ENCODE data around the gene DPH2. TPM values are rescaled to one million over a fixed set of nuclear protein-coding genes. Genes with fewer than 3 reads are reported as not detected.

Gene DPH2
- polyA plus RNA-seq, 2 of the 4 experiments (the other 2 are of a cell fraction): 38.8 to 41.7 TPM

DNA sequence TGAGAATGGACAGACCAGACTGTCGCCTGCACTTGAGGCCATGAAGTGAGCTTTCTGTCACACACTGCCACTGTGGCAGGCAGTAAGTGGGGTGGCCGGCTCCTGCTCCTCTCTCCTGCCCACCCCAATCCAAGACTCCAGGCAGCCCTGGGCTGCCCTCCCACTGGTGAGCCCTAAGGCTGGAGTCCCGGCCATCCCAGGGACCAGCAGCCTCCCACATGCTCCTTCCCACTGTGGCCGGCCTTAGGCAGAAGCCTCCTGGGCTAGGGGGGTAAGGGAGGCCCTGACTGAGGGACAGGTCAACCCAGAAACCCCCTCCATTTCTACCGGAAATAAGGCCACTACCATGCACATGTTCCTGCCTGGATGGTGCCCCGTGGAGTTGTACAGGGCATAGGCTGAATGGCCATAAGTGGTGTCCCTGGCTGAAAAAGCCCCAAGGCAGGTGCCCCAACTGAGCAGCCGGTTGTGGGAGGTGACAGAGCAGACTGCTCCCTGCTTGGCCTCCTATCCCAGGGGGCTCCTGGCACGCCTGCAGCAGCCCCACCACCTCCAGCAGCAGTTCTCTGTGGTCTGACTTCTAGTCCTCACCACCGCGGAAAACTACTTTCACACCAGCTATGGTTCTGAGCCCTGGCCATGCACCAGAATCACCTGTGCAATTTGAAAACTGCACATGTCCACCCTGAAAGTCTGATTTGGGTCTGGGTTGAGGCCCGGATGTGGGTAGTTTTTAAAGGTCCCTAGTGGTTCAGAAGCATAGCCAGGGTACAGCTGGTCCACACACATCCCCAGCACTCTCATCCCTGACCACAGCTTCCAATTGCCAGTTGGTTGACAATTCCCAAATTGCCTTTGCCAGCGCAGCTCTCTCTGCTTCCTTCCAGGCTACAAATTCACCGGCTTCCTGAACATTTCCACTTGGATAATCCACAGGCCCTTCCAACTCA, 37.8 kb upstream of the DPH2 start (continued):
- TF ChIP-seq, protein P1, sequence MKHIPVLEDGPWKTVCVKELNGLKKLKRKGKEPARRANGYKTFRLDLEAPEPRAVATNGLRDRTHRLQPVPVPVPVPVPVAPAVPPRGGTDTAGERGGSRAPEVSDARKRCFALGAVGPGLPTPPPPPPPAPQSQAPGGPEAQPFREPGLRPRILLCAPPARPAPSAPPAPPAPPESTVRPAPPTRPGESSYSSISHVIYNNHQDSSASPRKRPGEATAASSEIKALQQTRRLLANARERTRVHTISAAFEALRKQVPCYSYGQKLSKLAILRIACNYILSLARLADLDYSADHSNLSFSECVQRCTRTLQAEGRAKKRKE (CRISPR knock-in tag; IDR thresholded peaks at IDR 0.05; ENCODE audit: low read depth): no peak
- TF ChIP-seq RCOR1 (IDR thresholded peaks at IDR 0.05; ENCODE audit: low read depth, low read length): no peak
- TF ChIP-seq, protein P2, sequence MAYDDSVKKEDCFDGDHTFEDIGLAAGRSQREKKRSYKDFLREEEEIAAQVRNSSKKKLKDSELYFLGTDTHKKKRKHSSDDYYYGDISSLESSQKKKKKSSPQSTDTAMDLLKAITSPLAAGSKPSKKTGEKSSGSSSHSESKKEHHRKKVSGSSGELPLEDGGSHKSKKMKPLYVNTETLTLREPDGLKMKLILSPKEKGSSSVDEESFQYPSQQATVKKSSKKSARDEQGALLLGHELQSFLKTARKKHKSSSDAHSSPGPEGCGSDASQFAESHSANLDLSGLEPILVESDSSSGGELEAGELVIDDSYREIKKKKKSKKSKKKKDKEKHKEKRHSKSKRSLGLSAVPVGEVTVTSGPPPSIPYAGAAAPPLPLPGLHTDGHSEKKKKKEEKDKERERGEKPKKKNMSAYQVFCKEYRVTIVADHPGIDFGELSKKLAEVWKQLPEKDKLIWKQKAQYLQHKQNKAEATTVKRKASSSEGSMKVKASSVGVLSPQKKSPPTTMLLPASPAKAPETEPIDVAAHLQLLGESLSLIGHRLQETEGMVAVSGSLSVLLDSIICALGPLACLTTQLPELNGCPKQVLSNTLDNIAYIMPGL (CRISPR knock-in tag; IDR thresholded peaks at IDR 0.05; ENCODE audit: borderline replicate concordance): no peak
- no peak for TF ChIP-seq GATA3 (IDR thresholded peaks at IDR 0.05; ENCODE audit: borderline replicate concordance)

DNA sequence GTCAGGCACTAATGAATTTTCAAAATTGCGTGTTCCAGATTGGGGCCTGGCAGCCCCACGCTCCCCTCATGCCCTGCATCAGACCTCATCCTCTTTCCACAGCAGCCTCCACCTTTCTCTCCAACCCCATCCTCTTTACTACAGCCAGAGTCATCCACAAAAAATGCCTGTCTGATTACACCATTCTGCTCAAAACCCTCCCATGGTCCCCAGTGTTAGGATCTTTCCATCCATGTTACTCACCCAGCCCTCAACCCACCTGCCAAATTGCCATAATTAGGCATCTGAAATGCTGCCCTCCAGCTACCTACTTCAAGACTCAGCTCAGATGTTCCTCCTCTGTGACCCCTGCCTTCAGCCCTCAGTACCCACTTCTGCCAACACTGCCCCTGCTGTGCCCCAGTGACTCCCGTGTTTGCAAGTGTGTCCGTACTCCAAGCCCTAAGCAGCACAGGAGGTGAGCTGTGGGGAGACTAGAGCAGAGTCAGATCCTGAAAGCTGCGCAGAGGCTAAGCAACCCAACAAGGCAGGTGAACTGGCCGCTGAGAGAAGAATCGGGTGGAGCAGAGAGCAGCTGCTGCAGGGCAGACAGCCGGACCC, 36.9 kb upstream of the DPH2 start:
- POLR2A ChIA-PET: no interaction called here
- Histone ChIP-seq H3K4me2 (no peak overlapping the region), H3K9me3 (no peaks in the 10 kb centered on the region), H3K4me1 (peaks cover 60% of the 10 kb centered on the region), H3K27ac (peak overlapping the region; percentile 17 to 92; a peak in 3 of 6 replicates), H3K4me3 (no peak overlapping the region)
- ATAC-seq: no peak
- no peak for DNase-seq (ENCODE audit: low read depth in 1 of 2, low spot score in 1 of 2)
- no peak for TF ChIP-seq RNF2 (IDR thresholded peaks at IDR 0.05; ENCODE audit: borderline replicate concordance, low read depth)
- TF ChIP-seq, protein P3, sequence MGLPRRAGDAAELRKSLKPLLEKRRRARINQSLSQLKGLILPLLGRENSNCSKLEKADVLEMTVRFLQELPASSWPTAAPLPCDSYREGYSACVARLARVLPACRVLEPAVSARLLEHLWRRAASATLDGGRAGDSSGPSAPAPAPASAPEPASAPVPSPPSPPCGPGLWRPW (IDR thresholded peaks at IDR 0.05): no peak
- TF ChIP-seq CHD4 (IDR thresholded peaks at IDR 0.05; ENCODE audit: borderline replicate concordance): no peak
- TF ChIP-seq, protein P2 (CRISPR knock-in tag; IDR thresholded peaks at IDR 0.05; ENCODE audit: borderline replicate concordance): no peak
- TF ChIP-seq, protein P4, sequence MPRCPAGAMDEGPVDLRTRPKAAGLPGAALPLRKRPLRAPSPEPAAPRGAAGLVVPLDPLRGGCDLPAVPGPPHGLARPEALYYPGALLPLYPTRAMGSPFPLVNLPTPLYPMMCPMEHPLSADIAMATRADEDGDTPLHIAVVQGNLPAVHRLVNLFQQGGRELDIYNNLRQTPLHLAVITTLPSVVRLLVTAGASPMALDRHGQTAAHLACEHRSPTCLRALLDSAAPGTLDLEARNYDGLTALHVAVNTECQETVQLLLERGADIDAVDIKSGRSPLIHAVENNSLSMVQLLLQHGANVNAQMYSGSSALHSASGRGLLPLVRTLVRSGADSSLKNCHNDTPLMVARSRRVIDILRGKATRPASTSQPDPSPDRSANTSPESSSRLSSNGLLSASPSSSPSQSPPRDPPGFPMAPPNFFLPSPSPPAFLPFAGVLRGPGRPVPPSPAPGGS (IDR thresholded peaks at IDR 0.05): no peak
- TF ChIP-seq, protein P5, sequence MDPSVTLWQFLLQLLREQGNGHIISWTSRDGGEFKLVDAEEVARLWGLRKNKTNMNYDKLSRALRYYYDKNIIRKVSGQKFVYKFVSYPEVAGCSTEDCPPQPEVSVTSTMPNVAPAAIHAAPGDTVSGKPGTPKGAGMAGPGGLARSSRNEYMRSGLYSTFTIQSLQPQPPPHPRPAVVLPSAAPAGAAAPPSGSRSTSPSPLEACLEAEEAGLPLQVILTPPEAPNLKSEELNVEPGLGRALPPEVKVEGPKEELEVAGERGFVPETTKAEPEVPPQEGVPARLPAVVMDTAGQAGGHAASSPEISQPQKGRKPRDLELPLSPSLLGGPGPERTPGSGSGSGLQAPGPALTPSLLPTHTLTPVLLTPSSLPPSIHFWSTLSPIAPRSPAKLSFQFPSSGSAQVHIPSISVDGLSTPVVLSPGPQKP (IDR thresholded peaks at IDR 0.05; ENCODE audit: low read depth, low read length): no peak
- TF ChIP-seq, protein P6, sequence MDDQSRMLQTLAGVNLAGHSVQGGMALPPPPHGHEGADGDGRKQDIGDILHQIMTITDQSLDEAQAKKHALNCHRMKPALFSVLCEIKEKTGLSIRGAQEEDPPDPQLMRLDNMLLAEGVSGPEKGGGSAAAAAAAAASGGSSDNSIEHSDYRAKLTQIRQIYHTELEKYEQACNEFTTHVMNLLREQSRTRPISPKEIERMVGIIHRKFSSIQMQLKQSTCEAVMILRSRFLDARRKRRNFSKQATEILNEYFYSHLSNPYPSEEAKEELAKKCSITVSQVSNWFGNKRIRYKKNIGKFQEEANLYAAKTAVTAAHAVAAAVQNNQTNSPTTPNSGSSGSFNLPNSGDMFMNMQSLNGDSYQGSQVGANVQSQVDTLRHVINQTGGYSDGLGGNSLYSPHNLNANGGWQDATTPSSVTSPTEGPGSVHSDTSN (IDR thresholded peaks at IDR 0.05): no peak
- no peak for TF ChIP-seq SMC3 (IDR thresholded peaks at IDR 0.05)
- no peak for TF ChIP-seq CBX8 (IDR thresholded peaks at IDR 0.05)
- TF ChIP-seq RFX5 (IDR thresholded peaks at IDR 0.05): no peak
- WGBS (ENCODE audit: missing lambda C conversion rate): 87% methylated on average over 7 of the region's 8 CpGs
- no peak for FAIRE-seq
- CTCF ChIA-PET: interaction anchor here (1.4 to 16.9 kb wide), 4 partner anchors 11 to 168 kb away, joined by 4 to 243 read pairs (median 28); no protein-coding TSS in a partner anchor
